K562 (cell line): Measurements from ENCODE around the gene PPM1N. TPM values are rescaled to one million over a fixed set of nuclear protein-coding genes. Genes with fewer than 3 reads are reported as not detected.

ENCODE experiments used
- CBX5 ChIP-seq: IDR thresholded peaks from 2 replicates; pipeline ENCODE4 v1.6.1; 2014; ENCODE audit warnings: low read depth, borderline replicate concordance
- CCNT2 ChIP-seq: IDR thresholded peaks from 2 replicates; pipeline ENCODE4 v1.6.1; 2011; ENCODE audit warnings: borderline replicate concordance, low read depth, mild to moderate bottlenecking, moderate library complexity, mixed read lengths, low read length; ENCODE audit not compliant: insufficient read length; ENCODE audit errors: extremely low read depth
- CREB1 ChIP-seq, 2 experiments: sonication (generic) in 1 of 2; formaldehyde crosslinking in 1 of 2; IDR thresholded peaks; 2 replicates each; pipeline versions ENCODE4 v1.6.1 to v1.8.0; 2012 to 2022; ENCODE audit warnings: inconsistent platforms in 1 of 2, mild to moderate bottlenecking in 1 of 2, missing genetic modification reagents in 1 of 2, moderate library complexity in 1 of 2
- FOXK1 ChIP-seq: sonication (generic); formaldehyde crosslinking; IDR thresholded peaks from 2 replicates; pipeline ENCODE4 v1.8.0; 2022; ENCODE audit warnings: missing genetic modification reagents, mild to moderate bottlenecking, borderline replicate concordance
- FOXK2 ChIP-seq, 2 experiments: fragments of 450-650 bp; IDR thresholded peaks in 1 of 2; conservative IDR thresholded peaks in 1 of 2; 2 replicates each; pipeline ENCODE4 v1.6.1; 2016; ENCODE audit warnings: low read depth in 2 of 2, mild to moderate bottlenecking in 1 of 2
- HDAC1 ChIP-seq, 2 experiments: fragments of 450-650 bp; IDR thresholded peaks; 2 replicates each; pipeline ENCODE4 v1.6.1; 2016 to 2017; ENCODE audit warnings: inconsistent platforms in 1 of 2, mild to moderate bottlenecking in 1 of 2, moderate library complexity in 1 of 2
- HMG20A ChIP-seq: fragments of 450-650 bp; formaldehyde crosslinking; conservative IDR thresholded peaks from 2 replicates; pipeline ENCODE4 v1.4.0; 2020; ENCODE audit warnings: mild to moderate bottlenecking, mixed read lengths
- KDM2B ChIP-seq: fragments of 250-450 bp; sonication (Bioruptor Pico); IDR thresholded peaks from 2 replicates; pipeline ENCODE4 v1.8.0; 2021; ENCODE audit warnings: mild to moderate bottlenecking, moderate library complexity
- KLF1 ChIP-seq: fragments of 450-650 bp; IDR thresholded peaks from 2 replicates; pipeline ENCODE4 v1.6.1; 2016; ENCODE audit warnings: missing genetic modification characterization, missing compliant biosample characterization
- KLF16 ChIP-seq: IDR thresholded peaks from 2 replicates; pipeline ENCODE4 v1.6.1; 2016; ENCODE audit warnings: antibody characterized with exemption
- LCOR ChIP-seq: sonication (generic); formaldehyde crosslinking; IDR thresholded peaks from 2 replicates; pipeline ENCODE4 v1.8.0; 2022; ENCODE audit warnings: mild to moderate bottlenecking, missing genetic modification reagents
- NCOR1 ChIP-seq: fragments of 450-650 bp; IDR thresholded peaks from 2 replicates; pipeline ENCODE4 v1.6.1; 2016; ENCODE audit warnings: mild to moderate bottlenecking, moderate library complexity
- NEUROD1 ChIP-seq: fragments of 150-350 bp; IDR thresholded peaks from 2 replicates; pipeline ENCODE4 v1.6.1; 2014; ENCODE audit warnings: borderline replicate concordance, low read length, low read depth; ENCODE audit not compliant: partially characterized antibody
- PHF8 ChIP-seq: fragments of 200-600 bp; sonication (generic); IDR thresholded peaks from 2 replicates; pipeline ENCODE4 v1.6.1; 2012; ENCODE audit warnings: mixed run types, mild to moderate bottlenecking, inconsistent platforms, low read length, moderate library complexity, borderline replicate concordance
- SMAD1 ChIP-seq: fragments of 150-350 bp; IDR thresholded peaks from 2 replicates; pipeline ENCODE4 v1.6.1; 2014; ENCODE audit warnings: low read length, low read depth; ENCODE audit not compliant: partially characterized antibody
- XRCC4 ChIP-seq: IDR thresholded peaks from one replicate; pipeline ENCODE4 v1.6.1; 2011; ENCODE audit not compliant: insufficient read depth, insufficient read length; ENCODE audit errors: extremely low read depth
- YBX1 ChIP-seq: fragments of 450-650 bp; IDR thresholded peaks from 2 replicates; pipeline ENCODE4 v1.7.1; 2016; ENCODE audit warnings: mild to moderate bottlenecking
- ZBED1 ChIP-seq: IDR thresholded peaks from 2 replicates; pipeline ENCODE4 v1.6.1; 2014
- ZNF121 ChIP-seq: sonication (generic); formaldehyde crosslinking; conservative IDR thresholded peaks from 2 replicates; pipeline ENCODE4 v1.8.0; 2022; ENCODE audit warnings: missing genetic modification reagents
- ZNF175 ChIP-seq: fragments of 200-800 bp; sonication (Bioruptor generic); IDR thresholded peaks from 2 replicates; pipeline ENCODE4 v1.6.1; 2016; ENCODE audit warnings: low read depth, mild to moderate bottlenecking, missing genetic modification characterization, missing compliant biosample characterization
- ZNF41 ChIP-seq: fragments of 250-450 bp; sonication (Bioruptor Pico); conservative IDR thresholded peaks from 2 replicates; pipeline ENCODE4 v1.4.0; 2020; ENCODE audit warnings: mild to moderate bottlenecking
- ZNF76 ChIP-seq: fragments of 250-450 bp; sonication (Bioruptor Pico); IDR thresholded peaks from 2 replicates; pipeline ENCODE4 v1.4.0; 2020; ENCODE audit warnings: mild to moderate bottlenecking, moderate library complexity, borderline replicate concordance
- ZNF764 ChIP-seq: fragments of 250-450 bp; sonication (Bioruptor Pico); IDR thresholded peaks from 2 replicates; pipeline ENCODE4 v1.4.0; 2020; ENCODE audit warnings: low read depth, mild to moderate bottlenecking, moderate library complexity
- polyA plus RNA-seq, 8 experiments: library from polyadenylated mRNA; depleted of rRNA in 4 of 8; stranded (reverse) in 5 of 8; unstranded in 3 of 8; fragments of >200 nt; fragmentation: Nextera tagmentation in 2 of 8; fragmentation: Illumina TruSeq in 1 of 8; extraction: Ambion mirVana in 2 of 8; extraction: Trizol in 1 of 8; gene quantifications; 2 replicates each; pipeline versions ENCODE4 v1.2.1 to v1.2.3, GENCODE V29; 2011 to 2014; ENCODE audit warnings: inconsistent platforms in 1 of 8, missing spikeins in 1 of 8
- total RNA-seq, 7 experiments: library from RNA; depleted of rRNA in 6 of 7; stranded (reverse); fragments of >200 nt in 6 of 7; fragmentation: Illumina TruSeq in 2 of 7; extraction: Trizol in 2 of 7; gene quantifications; 2 replicates each; pipeline versions ENCODE4 v1.2.1 to v1.2.3, GENCODE V29; 2011 to 2021; ENCODE audit warnings: low replicate concordance in 1 of 7
- TF ChIP-seq, protein P1 (sequence below): conservative IDR thresholded peaks from 2 replicates; pipeline ENCODE4 v1.6.1; 2011; ENCODE audit warnings: low read depth, mild to moderate bottlenecking, low read length; ENCODE audit not compliant: control insufficient read depth
- TF ChIP-seq, protein P2 (sequence below): fragments of 150-350 bp; IDR thresholded peaks from 2 replicates; pipeline ENCODE4 v1.6.1; 2014; ENCODE audit warnings: low read depth, mild to moderate bottlenecking, low read length, borderline replicate concordance

Gene PPM1N
- total and polyA plus RNA-seq, 9 of the 15 experiments (the other 6 are each of a cell fraction or from before 2014, with no cell fraction given): 4.5 to 15.6 (median 8.7) TPM

- TF ChIP-seq CCNT2 (peak; percentile 95), LCOR (CRISPR knock-in tag) (peak; percentile 52; the same call in 1 of the 2 replicates), CBX5 (no peak), ZBED1 (0 out of 2 replicates have a peak, but pooled peaks have one; percentile 36), YBX1 (no peak), NEUROD1 (peak; percentile 22), ZNF76 (CRISPR knock-in tag) (no peak), PHF8 (peak; percentile 22; the same call in 1 of the 2 replicates), FOXK1 (CRISPR knock-in tag) (no peak), ZNF175 (no peak), NCOR1 (peak; percentile 44; the same call in 1 of the 2 replicates), KLF16 (no peak), KDM2B (CRISPR knock-in tag) (no peak), ZNF41 (CRISPR knock-in tag) (no peak), HDAC1 (IDR thresholded peaks at IDR 0.05) (peak; percentile 21 to 91; a peak in 3 of 4 replicates), KLF1 (tag) (no peak), ZNF764 (CRISPR knock-in tag) (no peak), SMAD1 (peak; percentile 36), ZNF121 (CRISPR knock-in tag) (no peak), CREB1 (IDR thresholded peaks at IDR 0.05) (peak; percentile 94), CREB1 (CRISPR knock-in tag; IDR thresholded peaks at IDR 0.05) (peak; percentile 93), HMG20A (no peak), XRCC4 (no peak), FOXK2 (conservative IDR thresholded peaks at IDR 0.05 in 1 of 2, IDR thresholded peaks at IDR 0.05 in 1 of 2; ENCODE audit: low read depth in 2 of 2) (peak in 1 of 2 experiments; percentile 54; a peak in 1 of 4 replicates)
- TF ChIP-seq, protein P1, sequence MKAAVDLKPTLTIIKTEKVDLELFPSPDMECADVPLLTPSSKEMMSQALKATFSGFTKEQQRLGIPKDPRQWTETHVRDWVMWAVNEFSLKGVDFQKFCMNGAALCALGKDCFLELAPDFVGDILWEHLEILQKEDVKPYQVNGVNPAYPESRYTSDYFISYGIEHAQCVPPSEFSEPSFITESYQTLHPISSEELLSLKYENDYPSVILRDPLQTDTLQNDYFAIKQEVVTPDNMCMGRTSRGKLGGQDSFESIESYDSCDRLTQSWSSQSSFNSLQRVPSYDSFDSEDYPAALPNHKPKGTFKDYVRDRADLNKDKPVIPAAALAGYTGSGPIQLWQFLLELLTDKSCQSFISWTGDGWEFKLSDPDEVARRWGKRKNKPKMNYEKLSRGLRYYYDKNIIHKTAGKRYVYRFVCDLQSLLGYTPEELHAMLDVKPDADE: 0 out of 2 replicates have a peak, but pooled peaks have one; percentile 14
- TF ChIP-seq, protein P2, sequence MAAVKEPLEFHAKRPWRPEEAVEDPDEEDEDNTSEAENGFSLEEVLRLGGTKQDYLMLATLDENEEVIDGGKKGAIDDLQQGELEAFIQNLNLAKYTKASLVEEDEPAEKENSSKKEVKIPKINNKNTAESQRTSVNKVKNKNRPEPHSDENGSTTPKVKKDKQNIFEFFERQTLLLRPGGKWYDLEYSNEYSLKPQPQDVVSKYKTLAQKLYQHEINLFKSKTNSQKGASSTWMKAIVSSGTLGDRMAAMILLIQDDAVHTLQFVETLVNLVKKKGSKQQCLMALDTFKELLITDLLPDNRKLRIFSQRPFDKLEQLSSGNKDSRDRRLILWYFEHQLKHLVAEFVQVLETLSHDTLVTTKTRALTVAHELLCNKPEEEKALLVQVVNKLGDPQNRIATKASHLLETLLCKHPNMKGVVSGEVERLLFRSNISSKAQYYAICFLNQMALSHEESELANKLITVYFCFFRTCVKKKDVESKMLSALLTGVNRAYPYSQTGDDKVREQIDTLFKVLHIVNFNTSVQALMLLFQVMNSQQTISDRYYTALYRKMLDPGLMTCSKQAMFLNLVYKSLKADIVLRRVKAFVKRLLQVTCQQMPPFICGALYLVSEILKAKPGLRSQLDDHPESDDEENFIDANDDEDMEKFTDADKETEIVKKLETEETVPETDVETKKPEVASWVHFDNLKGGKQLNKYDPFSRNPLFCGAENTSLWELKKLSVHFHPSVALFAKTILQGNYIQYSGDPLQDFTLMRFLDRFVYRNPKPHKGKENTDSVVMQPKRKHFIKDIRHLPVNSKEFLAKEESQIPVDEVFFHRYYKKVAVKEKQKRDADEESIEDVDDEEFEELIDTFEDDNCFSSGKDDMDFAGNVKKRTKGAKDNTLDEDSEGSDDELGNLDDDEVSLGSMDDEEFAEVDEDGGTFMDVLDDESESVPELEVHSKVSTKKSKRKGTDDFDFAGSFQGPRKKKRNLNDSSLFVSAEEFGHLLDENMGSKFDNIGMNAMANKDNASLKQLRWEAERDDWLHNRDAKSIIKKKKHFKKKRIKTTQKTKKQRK: no peak
Measured at GRCh38 chr19:45467456-45468158, 30.6 kb upstream of the PPM1N start, which contains the start of gene FOSB (continued).
